ENCODE data around the gene PIGV.
"Not testable (repeated sequence)": the region's sequence is repeated elsewhere in the genome, so short reads cannot be mapped to it uniquely, and the experiment has no call there.

Gene PIGV

DNA sequence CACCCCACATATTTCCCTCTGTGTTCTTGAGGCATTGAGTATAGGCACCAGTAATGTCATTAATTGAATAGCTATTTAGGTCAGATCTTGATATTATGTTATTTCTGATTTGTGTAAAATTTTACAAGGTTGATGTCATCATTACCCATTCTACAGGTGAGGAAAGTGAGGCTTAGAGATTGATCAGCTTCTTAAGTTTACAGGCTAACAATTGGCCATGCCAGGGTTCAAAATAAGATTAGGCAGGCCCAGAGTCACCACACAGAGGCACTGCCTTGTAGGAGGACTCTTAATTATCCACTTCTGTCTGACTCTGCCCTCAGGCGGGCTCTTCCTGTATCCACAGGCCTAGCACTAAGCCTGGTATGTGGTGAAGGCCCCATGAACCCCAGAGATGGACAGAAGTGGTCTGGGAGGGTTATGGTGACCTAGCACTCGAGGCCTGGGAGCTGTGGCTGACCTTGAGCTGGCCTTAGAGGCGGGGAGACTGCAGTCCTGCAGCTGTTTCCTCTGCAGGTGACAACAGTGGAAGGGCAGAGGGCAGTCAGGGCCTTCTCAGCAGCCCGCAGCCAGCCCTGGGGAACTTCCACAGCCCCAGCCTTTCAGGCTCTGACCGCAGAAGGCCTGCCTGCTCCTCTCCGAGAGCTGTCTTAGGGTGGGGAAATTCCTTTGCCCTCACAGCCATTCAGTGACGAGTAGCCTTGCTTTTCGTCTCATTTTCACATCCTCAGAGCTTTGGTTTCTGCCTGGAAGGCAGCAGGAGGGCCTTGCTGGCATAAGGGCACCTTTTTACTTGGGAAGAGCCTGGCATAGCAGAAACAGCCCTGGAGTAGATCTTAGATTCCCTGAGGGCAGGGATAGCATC lies 51.0 kb downstream of the PIGV start:
- no peak for DNase-seq

DNA sequence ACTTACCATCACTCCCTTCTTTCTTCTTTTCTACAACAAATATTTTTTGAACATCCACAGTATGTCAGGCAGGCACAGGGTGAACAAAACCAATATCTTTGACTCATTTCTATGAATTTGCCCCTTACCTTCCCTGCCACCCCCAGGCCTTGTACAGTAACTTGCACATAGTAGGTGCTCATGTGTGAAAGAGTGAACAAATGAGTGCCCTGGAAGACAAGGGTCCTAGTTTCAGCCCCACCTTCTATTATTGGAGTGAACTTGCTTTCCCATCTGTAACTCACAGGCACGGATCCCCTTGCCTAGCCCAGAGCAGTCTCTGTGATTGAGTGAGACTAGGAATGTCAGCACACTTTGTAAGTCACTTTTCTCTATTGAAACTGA lies 51.6 kb downstream of the PIGV start:
- no peak for DNase-seq

DNA sequence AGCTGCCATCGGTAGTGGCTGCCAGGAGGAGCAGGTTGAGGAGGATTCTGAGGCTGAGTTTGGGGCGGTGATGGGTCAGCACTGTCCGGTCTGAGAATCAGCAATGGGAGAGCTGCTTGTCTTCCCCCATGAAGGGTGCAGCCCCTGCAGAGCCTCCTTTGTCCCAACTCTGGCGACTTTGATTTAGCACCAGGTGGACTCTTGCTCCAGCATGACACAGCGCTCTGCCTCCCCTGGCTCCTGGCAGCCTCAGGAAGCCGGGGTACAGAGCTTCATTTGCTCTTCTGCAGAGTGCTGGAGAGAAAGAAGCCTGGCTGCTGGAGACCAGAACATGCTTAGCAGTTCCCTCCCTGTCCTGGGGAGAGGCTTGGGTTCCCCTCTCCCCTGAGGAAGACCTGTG lies 52.0 kb downstream of the PIGV start:
- DNase-seq: no peak

DNA sequence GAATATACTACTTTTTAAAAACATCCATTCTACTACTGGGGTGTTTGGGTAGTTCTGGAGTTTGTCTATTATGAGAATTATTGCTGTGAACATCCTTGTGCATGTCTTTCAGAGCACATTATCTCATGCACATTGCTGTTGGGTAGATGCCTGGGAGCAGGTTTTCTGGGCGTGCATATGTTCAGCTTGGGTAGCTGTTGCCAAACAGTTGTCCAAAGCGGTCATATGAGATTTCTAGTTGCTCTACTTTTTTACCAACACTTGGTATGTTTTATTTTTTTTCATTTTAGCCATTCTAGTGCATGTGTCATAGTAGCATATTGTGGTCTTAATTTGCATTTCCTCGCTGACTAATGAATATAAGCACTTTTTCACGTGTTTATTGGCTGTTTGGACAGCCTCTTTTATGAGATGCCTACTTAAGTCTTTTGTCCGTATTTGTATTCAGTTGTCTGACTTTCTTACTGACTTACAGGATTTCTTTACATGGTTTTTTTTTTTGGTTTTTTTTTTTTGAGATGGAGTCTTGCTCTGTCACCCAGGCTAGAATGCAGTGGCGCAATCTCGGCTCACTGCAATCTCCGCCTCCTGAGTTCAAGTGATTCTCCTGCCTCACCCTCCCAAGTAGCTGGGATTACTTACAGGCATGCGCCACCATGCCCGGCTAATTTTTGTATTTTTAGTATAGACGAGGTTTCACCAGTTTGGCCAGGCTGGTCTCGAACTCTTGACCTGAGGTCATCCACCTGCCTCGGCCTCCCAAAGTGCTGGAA lies 56.9 kb downstream of the PIGV start:
- no peak for DNase-seq

DNA sequence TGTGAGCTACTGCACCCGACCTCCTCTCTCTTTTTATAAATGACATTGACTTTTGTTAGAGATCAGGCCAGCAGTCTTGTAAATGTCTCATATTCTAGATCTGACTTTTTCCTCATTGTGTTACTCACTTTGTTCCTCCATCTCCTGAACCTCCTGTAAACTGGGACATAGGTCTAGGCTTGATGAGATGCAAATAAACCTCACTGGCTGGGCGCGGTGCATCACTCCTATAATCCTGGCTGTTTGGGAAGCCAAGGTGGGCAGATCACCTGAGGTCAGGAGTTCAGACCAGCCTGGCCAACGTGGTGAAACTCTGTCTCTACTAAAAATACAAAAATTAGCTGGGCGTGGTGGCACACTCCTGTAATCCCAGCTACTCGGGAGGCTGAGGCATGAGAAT lies 60.1 kb downstream of the PIGV start:
- DNase-seq: not testable (repeated sequence)
